GM08714 (cell line): Measurements from ENCODE around the gene NSD1.
"Not testable (repeated sequence)": the region's sequence is repeated elsewhere in the genome, so short reads cannot be mapped to it uniquely, and the experiment has no call there.

ENCODE experiments used
- H3K4me3 ChIP-seq: fragments of 200-500 bp; sonication (Bioruptor generic); 2 replicates; pipeline ENCODE4 v1.5.1; 2014; ENCODE audit warnings: mild to moderate bottlenecking, low read length, inconsistent platforms
- ZNF274 ChIP-seq: IDR thresholded peaks from 2 replicates; pipeline ENCODE4 v1.6.1; 2012; ENCODE audit warnings: mild to moderate bottlenecking, low read depth, low read length

The NSD1 gene

GRCh38 chr5:177335701-177336065 is 202.1 kb downstream of the NSD1 start:
- no peak for TF ChIP-seq ZNF274
- no peak overlapping the region for H3K4me3 ChIP-seq

GRCh38 chr5:177336112-177336511 is 202.5 kb downstream of the NSD1 start:
- no peak overlapping the region for H3K4me3 ChIP-seq
- TF ChIP-seq ZNF274: no peak

- H3K4me3 ChIP-seq: no peak overlapping the region
- TF ChIP-seq ZNF274: no peak
Measured at GRCh38 chr5:177336603-177337494, 203.3 kb downstream of the NSD1 start.

DNA sequence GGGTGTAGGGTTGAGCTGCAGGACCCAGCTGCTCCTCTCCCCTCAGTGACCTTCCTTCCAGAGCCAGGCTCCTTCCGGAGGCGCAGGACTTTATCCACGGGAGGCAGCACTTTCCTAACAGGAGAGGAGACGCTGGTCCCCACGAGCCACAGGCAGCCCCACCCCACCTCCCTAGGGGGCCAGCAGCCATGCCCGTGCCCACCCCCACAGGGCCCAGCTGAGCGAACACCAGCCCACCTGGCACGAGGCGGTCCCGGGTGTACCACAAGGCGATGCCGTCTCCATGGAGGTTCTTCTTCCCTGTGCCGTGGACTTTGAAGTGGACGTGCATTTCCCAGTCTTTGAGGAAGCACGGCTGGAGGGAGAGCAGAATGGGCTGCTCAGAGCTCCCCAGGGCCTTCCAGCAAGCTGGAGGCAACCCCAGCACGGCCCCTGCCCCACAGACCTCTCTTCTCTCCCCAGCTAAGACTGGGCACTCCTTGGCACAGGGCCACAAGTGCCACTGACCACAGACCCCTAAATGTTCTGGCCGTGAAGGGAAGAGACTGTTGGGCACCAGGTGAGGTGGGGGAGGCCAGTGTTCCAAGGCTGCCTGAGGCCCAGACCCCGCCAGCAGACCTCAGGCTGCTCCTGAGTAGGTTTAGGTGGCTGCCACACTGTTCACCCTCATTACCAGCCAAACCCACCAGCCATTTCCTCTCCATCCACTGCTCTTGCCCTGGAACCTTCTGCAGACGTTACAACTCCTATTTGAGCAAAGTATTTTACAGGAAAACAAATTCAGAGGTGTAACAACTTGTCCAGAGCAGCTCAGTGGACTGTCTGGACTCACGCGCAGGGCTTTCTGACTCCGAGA is 204.9 kb downstream of the NSD1 start:
- H3K4me3 ChIP-seq: no peak overlapping the region
- TF ChIP-seq ZNF274: no peak

DNA sequence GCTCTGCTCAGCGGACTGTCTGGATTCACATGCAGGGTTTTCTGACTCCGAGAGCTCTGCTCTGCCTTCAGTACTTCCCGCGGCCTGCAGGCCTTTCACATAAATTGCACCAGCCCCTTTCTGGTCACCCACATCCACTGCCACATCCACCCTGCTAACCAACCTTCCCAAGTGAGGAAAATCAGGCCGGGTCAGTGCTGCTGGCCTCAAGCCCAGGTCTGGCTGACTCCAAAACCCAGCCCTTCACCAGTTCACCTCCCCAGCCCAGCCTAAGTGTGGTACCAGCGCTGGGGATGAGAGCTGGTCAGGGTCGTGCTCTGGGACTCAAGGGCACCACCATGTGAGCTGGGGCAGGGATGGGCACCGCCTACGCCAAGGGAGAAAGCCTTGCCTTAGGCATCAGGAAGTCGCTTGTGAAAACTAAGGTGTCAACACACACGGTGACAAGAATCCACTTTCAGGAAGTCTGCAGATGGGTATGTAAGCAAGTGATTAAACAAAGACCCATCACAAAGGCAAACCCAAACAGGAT is 205.6 kb downstream of the NSD1 start:
- no peak for TF ChIP-seq ZNF274
- no peak overlapping the region for H3K4me3 ChIP-seq

DNA sequence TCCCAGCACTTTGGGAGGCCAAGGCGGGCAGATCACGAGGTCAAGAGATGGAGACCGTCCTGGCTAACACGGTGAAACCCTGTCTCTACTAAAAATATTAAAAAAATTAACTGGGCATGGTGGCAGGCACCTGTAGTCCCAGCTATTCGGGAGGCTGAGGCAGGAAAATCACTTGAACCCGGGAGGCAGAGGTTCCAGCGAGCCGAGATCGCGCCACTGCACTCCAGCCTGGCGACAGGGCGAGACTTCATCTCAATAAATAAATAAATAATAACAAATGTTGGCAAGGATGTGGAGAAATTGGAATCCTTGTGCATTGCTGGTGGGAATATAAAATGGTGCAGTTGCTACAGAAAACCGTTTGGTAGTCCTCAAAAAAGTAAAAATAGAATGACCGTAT is 209.4 kb downstream of the NSD1 start:
- not testable (repeated sequence) for H3K4me3 ChIP-seq

GRCh38 chr5:177343777-177344176 is 210.2 kb downstream of the NSD1 start:
- no peak for TF ChIP-seq ZNF274
- H3K4me3 ChIP-seq: no peak overlapping the region

- H3K4me3 ChIP-seq: no peak overlapping the region
- TF ChIP-seq ZNF274: no peak
Measured at GRCh38 chr5:177344891-177345290, 211.3 kb downstream of the NSD1 start.

DNA sequence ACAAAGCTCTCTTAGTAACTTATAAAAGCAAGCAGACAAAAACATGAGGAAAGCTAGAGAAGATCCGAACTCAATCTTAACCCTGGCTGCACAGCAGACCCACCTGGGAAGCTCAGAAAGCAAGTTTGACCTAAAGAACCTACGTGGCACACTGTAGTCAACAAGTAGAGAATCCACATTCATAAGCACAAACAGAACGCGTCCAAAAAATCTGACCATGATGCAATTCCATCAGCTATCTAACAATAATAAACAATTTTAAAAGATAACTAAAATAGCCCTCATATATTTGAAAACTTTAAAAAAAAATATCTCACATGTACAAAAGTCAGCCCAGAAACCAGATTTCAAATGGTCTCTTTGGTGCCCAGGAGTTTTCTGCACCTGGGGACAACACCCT is 213.2 kb downstream of the NSD1 start:
- no peak overlapping the region for H3K4me3 ChIP-seq

DNA sequence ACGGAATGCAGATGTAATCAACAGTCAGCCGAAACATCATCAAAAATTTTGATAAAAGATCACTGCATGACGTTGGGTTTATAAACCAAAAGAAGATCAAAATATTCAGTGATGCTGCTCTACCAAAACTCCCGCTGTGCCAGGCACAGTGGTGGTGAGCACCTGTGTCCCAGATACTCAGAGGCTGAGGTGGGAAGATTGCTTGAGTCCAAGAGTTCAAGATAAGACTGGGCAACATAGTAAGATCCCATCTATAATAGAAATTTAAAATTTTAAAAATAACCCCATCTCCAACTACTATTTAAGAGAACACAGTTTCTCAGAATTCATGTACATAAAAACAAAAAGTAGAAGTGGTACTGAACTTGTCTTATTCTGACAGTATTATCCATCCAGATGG is 214.1 kb downstream of the NSD1 start:
- H3K4me3 ChIP-seq: no peak overlapping the region
- no peak for TF ChIP-seq ZNF274

More for the DNA sequence above, 213.2 kb downstream of the NSD1 start:
- TF ChIP-seq ZNF274: no peak

- TF ChIP-seq ZNF274: no peak
- no peak overlapping the region for H3K4me3 ChIP-seq
Measured at GRCh38 chr5:177349362-177349647, 215.7 kb downstream of the NSD1 start.

DNA sequence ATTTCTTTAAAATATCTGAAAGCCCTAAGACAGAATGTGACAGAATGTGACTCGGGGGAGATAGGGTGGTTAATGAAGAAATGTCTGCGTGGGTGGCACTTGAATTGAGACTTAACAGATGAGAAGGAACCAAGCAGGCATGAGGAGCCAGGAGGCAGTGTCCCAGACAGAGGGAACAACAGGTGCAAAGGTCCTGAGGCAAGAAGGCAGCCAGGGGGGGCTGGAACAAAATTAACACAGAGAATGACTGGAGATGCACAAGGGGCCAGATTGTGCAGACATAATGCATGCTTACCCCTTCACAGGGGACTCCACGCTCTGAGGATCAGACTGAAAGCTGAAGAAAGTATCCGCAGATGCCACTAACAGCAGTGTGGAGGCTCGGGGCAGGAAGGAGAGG is 216.2 kb downstream of the NSD1 start:
- TF ChIP-seq ZNF274: no peak
- peak overlapping the region; percentile 84; the same call in 1 of the 2 replicates for H3K4me3 ChIP-seq
